Keratinocyte (primary cell): ENCODE measurements around the gene RYR2.

Experiments used
- CTCF ChIP-seq, 3 experiments: IDR thresholded peaks in 1 of 3; conservative IDR thresholded peaks in 1 of 3; optimal IDR thresholded peaks in 1 of 3; 2 replicates in 2 of 3; 3 replicates in 1 of 3; pipeline versions ENCODE3 to v1.5.1; 2011; ENCODE audit warnings: low read length in 3 of 3, mild to moderate bottlenecking in 3 of 3, moderate library complexity in 2 of 3, control low read depth in 1 of 3, inconsistent platforms in 1 of 3; ENCODE audit not compliant: insufficient read depth in 2 of 3; ENCODE audit errors: extremely low read depth in 1 of 3
- EZH2 ChIP-seq: IDR thresholded peaks from one replicate; pipeline ENCODE4 v1.6.1; 2012; ENCODE audit warnings: inconsistent platforms, mild to moderate bottlenecking, low read length, moderate library complexity

DNA sequence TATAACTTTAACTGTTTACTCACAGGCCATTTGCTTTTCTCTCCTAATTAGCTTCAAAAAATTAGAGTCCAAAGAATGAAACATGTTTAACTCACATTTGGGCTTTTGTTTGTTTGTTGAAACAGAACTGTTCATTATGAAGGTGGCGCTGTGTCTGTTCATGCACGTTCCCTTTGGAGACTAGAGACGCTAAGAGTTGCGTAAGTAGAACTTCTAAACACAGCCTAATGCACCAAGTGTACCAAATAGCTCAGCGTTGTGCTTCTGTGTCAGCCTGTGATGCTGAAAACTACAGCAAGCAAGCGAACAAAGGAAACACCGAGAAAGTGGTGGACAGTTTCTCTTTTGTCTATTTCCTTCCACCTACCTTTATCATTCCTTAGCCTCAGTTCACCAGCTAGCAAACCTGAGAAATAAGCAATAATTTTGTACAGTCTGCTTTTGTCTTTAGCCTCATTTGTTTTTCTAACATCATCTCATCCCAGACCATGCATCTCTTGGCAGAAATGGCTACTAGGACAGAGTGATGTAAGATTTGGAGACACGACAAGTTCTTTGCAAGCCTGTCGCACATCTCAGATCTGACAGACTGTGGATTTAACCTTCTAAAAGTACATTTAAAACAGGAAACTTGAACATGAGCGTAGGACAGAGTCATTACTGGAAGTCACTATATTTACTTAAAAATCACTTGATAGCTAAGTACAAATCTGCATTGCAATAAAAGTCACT is 375.1 kb downstream of the RYR2 start:
- TF ChIP-seq EZH2 = no peak
- no peak for TF ChIP-seq CTCF (optimal IDR thresholded peaks at IDR 0.05 in 1 of 3, IDR thresholded peaks at IDR 0.05 in 1 of 3, conservative IDR thresholded peaks at IDR 0.05 in 1 of 3; ENCODE audit: extremely low read depth in 1 of 3, insufficient read depth in 2 of 3, low read length in 3 of 3)
